NT2/D1 (cell line): ENCODE data around the gene BABAM2.

ENCODE experiments used
- SUZ12 ChIP-seq: IDR thresholded peaks from 2 replicates; pipeline ENCODE4 v1.6.1; 2011; ENCODE audit not compliant: insufficient read length, insufficient read depth; ENCODE audit errors: extremely low read depth
- YY1 ChIP-seq: IDR thresholded peaks from 2 replicates; pipeline ENCODE4 v1.6.1; 2011; ENCODE audit not compliant: insufficient read length, insufficient read depth
- ZNF274 ChIP-seq: IDR thresholded peaks from 2 replicates; pipeline ENCODE4 v1.6.1; 2011; ENCODE audit warnings: mild to moderate bottlenecking, low read depth, low read length

DNA sequence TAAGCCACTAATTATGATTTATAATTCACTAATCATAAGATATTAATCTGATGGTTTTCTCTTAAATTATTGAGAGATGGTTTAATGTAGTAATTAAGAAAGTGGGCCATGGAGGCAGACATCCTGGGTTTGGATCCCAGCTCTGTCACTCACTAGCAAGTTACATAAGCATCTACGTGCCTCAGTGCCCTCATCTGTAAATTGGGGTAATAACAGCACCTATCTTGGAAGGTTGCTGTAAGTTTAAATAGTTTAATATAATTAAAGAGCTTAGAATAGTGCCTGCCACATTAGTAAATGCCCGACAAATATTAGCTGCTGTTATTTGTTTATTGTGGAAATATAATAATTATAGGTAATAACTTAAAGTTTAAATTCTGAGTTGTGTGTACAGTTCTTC lies 30.9 kb downstream of the BABAM2 start:
- TF ChIP-seq YY1 = no peak
- TF ChIP-seq SUZ12 = no peak
- no peak for TF ChIP-seq ZNF274
